H9 (cell line): ENCODE measurements around the gene TMEM154. TPM values are rescaled to one million over a fixed set of nuclear protein-coding genes. Genes with fewer than 3 reads are reported as not detected.

Experiments
- DNase-seq: peaks from one replicate; pipeline ENCODE4 v3.0.0-alpha.2; 2017
- H2AFZ ChIP-seq: one replicate; pipeline ENCODE4 v1.6.1; 2013; ENCODE audit warnings: mild to moderate bottlenecking, low read length, control low read depth, moderate library complexity
- H2AK5ac ChIP-seq: 2 replicates; pipeline ENCODE4 v1.6.1; 2013; ENCODE audit warnings: low read length, control low read depth, mixed read lengths; ENCODE audit not compliant: insufficient read length
- H2BK120ac ChIP-seq: one replicate; pipeline ENCODE4 v1.6.1; 2013; ENCODE audit warnings: low read depth, mild to moderate bottlenecking, low read length, control low read depth, inconsistent platforms; ENCODE audit not compliant: poor library complexity, severe bottlenecking
- H2BK12ac ChIP-seq: 2 replicates; pipeline ENCODE4 v1.6.1; 2013; ENCODE audit warnings: low read length, control low read depth, mixed read lengths, low read depth; ENCODE audit not compliant: insufficient read length
- H2BK15ac ChIP-seq: 2 replicates; pipeline ENCODE4 v1.6.1; 2013; ENCODE audit warnings: low read depth, low read length, control low read depth
- H2BK20ac ChIP-seq: one replicate; pipeline ENCODE4 v1.6.1; 2013; ENCODE audit warnings: low read depth, mild to moderate bottlenecking, low read length, control low read depth, inconsistent platforms; ENCODE audit not compliant: poor library complexity, severe bottlenecking
- H2BK5ac ChIP-seq: 2 replicates; pipeline ENCODE4 v1.6.1; 2013; ENCODE audit warnings: low read length, control low read depth, mixed read lengths; ENCODE audit not compliant: insufficient read length
- H3K14ac ChIP-seq: 2 replicates; pipeline ENCODE4 v1.6.1; 2013; ENCODE audit warnings: low read length, control low read depth; ENCODE audit not compliant: insufficient read depth
- H3K18ac ChIP-seq: 2 replicates; pipeline ENCODE4 v1.6.1; 2013; ENCODE audit warnings: low read depth, mild to moderate bottlenecking, mixed read lengths, low read length, control low read depth; ENCODE audit not compliant: insufficient read length
- H3K23ac ChIP-seq: 2 replicates; pipeline ENCODE4 v1.6.1; 2013; ENCODE audit warnings: low read length, control low read depth, mixed read lengths, low read depth; ENCODE audit not compliant: insufficient read length
- H3K23me2 ChIP-seq: 2 replicates; pipeline ENCODE4 v1.6.1; 2013; ENCODE audit warnings: low read depth, mild to moderate bottlenecking, mixed read lengths, low read length, control low read depth; ENCODE audit not compliant: insufficient read length, poor library complexity, severe bottlenecking
- H3K27ac ChIP-seq: 2 replicates; pipeline ENCODE4 v1.5.1; 2013; ENCODE audit warnings: low read length, control low read depth, mixed read lengths, low read depth; ENCODE audit not compliant: insufficient read length
- H3K27me3 ChIP-seq: 2 replicates; pipeline ENCODE4 v1.6.1; 2013; ENCODE audit warnings: low read length, control low read depth, inconsistent platforms; ENCODE audit not compliant: insufficient read depth
- H3K4ac ChIP-seq: 2 replicates; pipeline ENCODE4 v1.6.1; 2013; ENCODE audit warnings: low read depth, mild to moderate bottlenecking, control low read depth, inconsistent platforms, low read length, moderate library complexity
- H3K4me1 ChIP-seq: 2 replicates; pipeline ENCODE4 v1.6.1; 2013; ENCODE audit warnings: low read length, control low read depth, inconsistent platforms; ENCODE audit not compliant: insufficient read depth
- H3K4me2 ChIP-seq: 2 replicates; pipeline ENCODE4 v1.6.1; 2013; ENCODE audit warnings: low read length, control low read depth, mixed read lengths; ENCODE audit not compliant: insufficient read length, insufficient read depth
- H3K56ac ChIP-seq: 2 replicates; pipeline ENCODE4 v1.6.1; 2013; ENCODE audit warnings: low read depth, mild to moderate bottlenecking, mixed read lengths, low read length, control low read depth; ENCODE audit not compliant: insufficient read length
- H3K79me1 ChIP-seq: 2 replicates; pipeline ENCODE4 v1.6.1; 2013; ENCODE audit warnings: low read depth, mild to moderate bottlenecking, moderate library complexity, low read length, control low read depth, inconsistent platforms; ENCODE audit not compliant: insufficient read depth, poor library complexity, severe bottlenecking
- H3K79me2 ChIP-seq: 2 replicates; pipeline ENCODE4 v1.6.1; 2013; ENCODE audit warnings: low read length, control low read depth, inconsistent platforms; ENCODE audit not compliant: insufficient read depth
- H3K9ac ChIP-seq: 2 replicates; pipeline ENCODE4 v1.6.1; 2013; ENCODE audit warnings: low read length, control low read depth, mixed read lengths; ENCODE audit not compliant: insufficient read length; ENCODE audit errors: extremely low read depth
- H3K9me3 ChIP-seq: one replicate; pipeline ENCODE4 v1.6.1; 2013; ENCODE audit warnings: low read depth, low read length, inconsistent platforms; ENCODE audit not compliant: control insufficient read depth
- H3T11ph ChIP-seq: one replicate; pipeline ENCODE4 v1.6.1; 2013; ENCODE audit warnings: mild to moderate bottlenecking, low read length, control low read depth, inconsistent platforms
- H4K20me1 ChIP-seq: one replicate; pipeline ENCODE4 v1.6.1; 2013; ENCODE audit not compliant: control insufficient read depth, insufficient read length, insufficient read depth
- H4K5ac ChIP-seq: 2 replicates; pipeline ENCODE4 v1.6.1; 2013; ENCODE audit warnings: low read depth, mild to moderate bottlenecking, mixed read lengths, low read length, control low read depth; ENCODE audit not compliant: insufficient read length
- H4K8ac ChIP-seq: replicated peaks from 2 replicates; pipeline ENCODE4 v1.6.1; 2013; ENCODE audit warnings: low read length, control low read depth, mixed read lengths, low read depth; ENCODE audit not compliant: insufficient read length
- H4K91ac ChIP-seq: 2 replicates; pipeline ENCODE4 v1.6.1; 2013; ENCODE audit warnings: low read depth, mild to moderate bottlenecking, moderate library complexity, mixed read lengths, low read length, control low read depth; ENCODE audit not compliant: insufficient read length
- H3K27ac Mint-ChIP-seq, 3 experiments: 2 replicates in 2 of 3; 3 replicates in 1 of 3; pipeline ENCODE4 v1.8.0; 2020 to 2021; ENCODE audit warnings: mixed read lengths in 3 of 3, mild to moderate bottlenecking in 1 of 3, moderate library complexity in 1 of 3
- H3K27me3 Mint-ChIP-seq: 2 replicates; pipeline ENCODE4 v1.8.0; 2021; ENCODE audit warnings: low read depth, mild to moderate bottlenecking, moderate library complexity, mixed read lengths
- H3K36me3 Mint-ChIP-seq, 3 experiments: 2 replicates in 2 of 3; 3 replicates in 1 of 3; pipeline ENCODE4 v1.8.0; 2020 to 2021; ENCODE audit warnings: low read depth in 3 of 3, mixed read lengths in 3 of 3; ENCODE audit not compliant: insufficient read depth in 1 of 3
- H3K4me1 Mint-ChIP-seq, 2 experiments: 2 replicates each; pipeline ENCODE4 v1.8.0; 2020; ENCODE audit warnings: mixed read lengths in 2 of 2
- H3K4me3 Mint-ChIP-seq, 2 experiments: 2 replicates in 1 of 2; 3 replicates in 1 of 2; pipeline ENCODE4 v1.8.0; 2020 to 2021; ENCODE audit warnings: mild to moderate bottlenecking in 2 of 2, mixed read lengths in 2 of 2, moderate library complexity in 1 of 2
- H3K9me3 Mint-ChIP-seq, 2 experiments: 2 replicates in 1 of 2; 3 replicates in 1 of 2; pipeline ENCODE4 v1.8.0; 2020; ENCODE audit warnings: mild to moderate bottlenecking in 2 of 2, mixed read lengths in 2 of 2, moderate library complexity in 1 of 2
- WGBS: extraction: QIAGEN DNeasy Blood & Tissue Kit; methylation state at CpG from one replicate; pipeline ENCODE4 v1.1.7; 2013; ENCODE audit warnings: missing lambda C conversion rate, low lambda C conversion rate, mixed read lengths; ENCODE audit not compliant: insufficient read length; ENCODE audit errors: extremely low coverage; 5-methylcytosine and 5-hydroxymethylcytosine counted together
- total RNA-seq: library from RNA; stranded (reverse); gene quantifications from 2 replicates; pipeline ENCODE4 v1.2.1, GENCODE V29; 2021
- TF ChIP-seq, protein P1 (sequence below): fragments of 200-600 bp; sonication (generic); conservative IDR thresholded peaks from 3 replicates; pipeline ENCODE4 v1.8.0; 2021; ENCODE audit warnings: antibody characterized with exemption, mild to moderate bottlenecking

TMEM154 gene
- total RNA-seq, 1 experiment from 2014 or later: 1.7 TPM

DNA sequence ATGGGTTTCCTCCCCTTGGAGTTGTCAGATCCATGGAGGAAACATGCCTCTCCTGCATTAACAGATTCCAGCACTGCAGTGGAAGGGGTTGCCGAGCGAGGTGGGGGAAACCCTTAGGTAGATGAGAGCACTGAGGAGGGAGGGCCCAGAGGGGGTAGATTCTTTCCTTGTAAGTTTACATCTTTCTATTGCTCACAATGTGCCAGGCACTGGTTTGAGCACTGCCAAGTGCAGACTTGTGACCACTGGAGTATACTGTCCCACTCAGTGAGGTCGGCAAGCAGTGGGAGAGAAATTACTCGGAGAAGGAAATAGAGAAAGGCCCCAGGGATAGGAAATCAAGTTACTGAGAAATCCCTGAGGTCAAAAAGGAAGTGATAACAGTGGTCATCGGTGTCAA, 27.8 kb upstream of the TMEM154 start:
- Histone ChIP-seq H2BK5ac (no peak overlapping the region), H3K4ac (no peak overlapping the region), H2BK12ac (no peak overlapping the region), H3K4me2 (no peak overlapping the region), H4K20me1 (no peaks in the 10 kb centered on the region), H3K79me2 (no peaks in the 10 kb centered on the region), H2AFZ (no peak overlapping the region), H4K8ac (no peak overlapping the region), H4K5ac (no peak overlapping the region), H3K56ac (no peak overlapping the region), H3K14ac (no peak overlapping the region), H2BK20ac (no peak overlapping the region), H4K91ac (no peak overlapping the region), H3K9ac (no peak overlapping the region), H3K9me3 (no peaks in the 10 kb centered on the region), H3T11ph (no peak overlapping the region), H3K23ac (no peak overlapping the region), H3K4me1 (peaks cover 4% of the 10 kb centered on the region; the same call in 1 of the 2 replicates), H3K23me2 (no peaks in the 10 kb centered on the region), H2BK120ac (no peak overlapping the region), H3K79me1 (no peaks in the 10 kb centered on the region), H3K18ac (no peak overlapping the region), H3K27me3 (no peaks in the 10 kb centered on the region), H2BK15ac (no peak overlapping the region), H3K27ac (no peak overlapping the region), H2AK5ac (no peak overlapping the region)
- H3K36me3 Mint-ChIP-seq: peaks cover 0 to 5% (median 0%) of the 10 kb centered on the region in 3 experiments; a peak in 1 of 7 replicates
- no CpG with 5 or more reads among the region's 5 CpGs for WGBS
- H3K27me3 Mint-ChIP-seq: no peaks in the 10 kb centered on the region
- H3K27ac Mint-ChIP-seq: no peak overlapping the region; a peak in 1 of 7 replicates
- TF ChIP-seq, protein P1, sequence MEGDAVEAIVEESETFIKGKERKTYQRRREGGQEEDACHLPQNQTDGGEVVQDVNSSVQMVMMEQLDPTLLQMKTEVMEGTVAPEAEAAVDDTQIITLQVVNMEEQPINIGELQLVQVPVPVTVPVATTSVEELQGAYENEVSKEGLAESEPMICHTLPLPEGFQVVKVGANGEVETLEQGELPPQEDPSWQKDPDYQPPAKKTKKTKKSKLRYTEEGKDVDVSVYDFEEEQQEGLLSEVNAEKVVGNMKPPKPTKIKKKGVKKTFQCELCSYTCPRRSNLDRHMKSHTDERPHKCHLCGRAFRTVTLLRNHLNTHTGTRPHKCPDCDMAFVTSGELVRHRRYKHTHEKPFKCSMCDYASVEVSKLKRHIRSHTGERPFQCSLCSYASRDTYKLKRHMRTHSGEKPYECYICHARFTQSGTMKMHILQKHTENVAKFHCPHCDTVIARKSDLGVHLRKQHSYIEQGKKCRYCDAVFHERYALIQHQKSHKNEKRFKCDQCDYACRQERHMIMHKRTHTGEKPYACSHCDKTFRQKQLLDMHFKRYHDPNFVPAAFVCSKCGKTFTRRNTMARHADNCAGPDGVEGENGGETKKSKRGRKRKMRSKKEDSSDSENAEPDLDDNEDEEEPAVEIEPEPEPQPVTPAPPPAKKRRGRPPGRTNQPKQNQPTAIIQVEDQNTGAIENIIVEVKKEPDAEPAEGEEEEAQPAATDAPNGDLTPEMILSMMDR: no peak
- H3K4me1 Mint-ChIP-seq: peaks cover 50 to 52% of the 10 kb centered on the region in 2 experiments
- no peak for DNase-seq
- peaks cover 5 to 6% of the 10 kb centered on the region in 2 experiments; a peak in 3 of 5 replicates for H3K9me3 Mint-ChIP-seq
- H3K4me3 Mint-ChIP-seq: no peak overlapping the region
